Retina (tissue), 1 donor: ENCODE measurements around the gene ARF6.
A peak's percentile ranks its signal among the peaks of the same experiment; 100 is the strongest.
"Not testable (repeated sequence)": the region's sequence is repeated elsewhere in the genome, so short reads cannot be mapped to it uniquely, and the experiment has no call there.

Experiments
- DNase-seq: peaks from one replicate; pipeline ENCODE4 v3.0.0-alpha.2; 2016

ARF6 gene

GRCh38 chr14:49892636-49893308, at the start of gene ARF6:
TSS of gene ARF6 (plus strand) at chr14:49893082. CDS start at chr14:49893737, 655 bp downstream.
- DNase-seq: peak; percentile 98

DNA sequence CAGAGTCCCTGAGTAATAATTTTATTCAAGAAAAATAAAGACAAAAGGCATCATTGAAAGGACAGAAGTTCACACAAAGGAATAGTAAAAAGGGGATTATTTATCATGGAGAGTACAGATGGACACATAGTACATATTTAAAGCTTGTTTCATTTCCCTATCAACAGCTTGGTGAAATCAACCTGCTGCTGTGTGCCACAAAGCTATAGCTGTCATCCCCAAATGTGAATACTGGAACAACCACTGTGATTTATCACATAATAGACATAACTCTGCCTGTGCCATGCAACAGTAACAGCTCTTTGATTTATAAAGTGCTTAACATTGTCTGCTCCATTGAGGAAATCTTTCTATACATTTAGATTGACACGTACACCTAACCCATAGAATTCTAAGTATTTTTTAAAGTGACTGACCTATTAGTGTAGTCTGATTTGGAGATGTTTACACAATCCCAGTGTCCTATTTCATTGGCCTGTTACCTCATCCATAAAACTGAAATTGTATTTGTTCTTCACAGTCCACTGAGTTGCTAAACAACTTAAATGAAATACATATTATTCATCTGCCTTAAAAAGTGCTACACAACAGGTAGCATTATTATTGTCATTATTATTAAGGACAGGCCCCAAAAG, 43.6 kb upstream of the ARF6 start:
- no peak for DNase-seq

DNA sequence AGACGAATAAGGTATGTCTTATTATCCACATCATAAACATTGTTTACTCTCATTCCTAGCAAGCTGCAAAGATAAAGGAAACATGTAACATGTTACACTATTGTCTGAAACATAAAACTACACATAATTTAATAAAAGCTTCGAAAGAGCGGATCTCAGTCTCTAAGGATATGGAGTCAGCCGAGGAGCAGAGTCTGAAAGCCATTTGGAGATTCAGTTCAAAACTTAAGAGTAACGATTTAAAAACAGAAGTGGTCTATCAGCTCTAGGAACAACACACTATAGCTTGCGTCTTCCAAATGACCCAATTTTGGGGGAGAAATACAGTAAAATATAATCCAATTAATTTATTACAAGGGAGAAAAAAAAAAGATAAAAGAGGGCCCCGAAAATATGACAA, 41.1 kb upstream of the ARF6 start:
- DNase-seq: no peak

GRCh38 chr14:49852301-49853157, 40.4 kb upstream of the ARF6 start, which contains the start of gene NEMF:
TSS of gene NEMF (minus strand) at chr14:49852788. CDS start at chr14:49852753, 35 bp downstream.
- DNase-seq: peak; percentile 99

- DNase-seq: no peak
These were observed 39.8 kb upstream of the ARF6 start for GRCh38 chr14:49853158-49853477.

DNA sequence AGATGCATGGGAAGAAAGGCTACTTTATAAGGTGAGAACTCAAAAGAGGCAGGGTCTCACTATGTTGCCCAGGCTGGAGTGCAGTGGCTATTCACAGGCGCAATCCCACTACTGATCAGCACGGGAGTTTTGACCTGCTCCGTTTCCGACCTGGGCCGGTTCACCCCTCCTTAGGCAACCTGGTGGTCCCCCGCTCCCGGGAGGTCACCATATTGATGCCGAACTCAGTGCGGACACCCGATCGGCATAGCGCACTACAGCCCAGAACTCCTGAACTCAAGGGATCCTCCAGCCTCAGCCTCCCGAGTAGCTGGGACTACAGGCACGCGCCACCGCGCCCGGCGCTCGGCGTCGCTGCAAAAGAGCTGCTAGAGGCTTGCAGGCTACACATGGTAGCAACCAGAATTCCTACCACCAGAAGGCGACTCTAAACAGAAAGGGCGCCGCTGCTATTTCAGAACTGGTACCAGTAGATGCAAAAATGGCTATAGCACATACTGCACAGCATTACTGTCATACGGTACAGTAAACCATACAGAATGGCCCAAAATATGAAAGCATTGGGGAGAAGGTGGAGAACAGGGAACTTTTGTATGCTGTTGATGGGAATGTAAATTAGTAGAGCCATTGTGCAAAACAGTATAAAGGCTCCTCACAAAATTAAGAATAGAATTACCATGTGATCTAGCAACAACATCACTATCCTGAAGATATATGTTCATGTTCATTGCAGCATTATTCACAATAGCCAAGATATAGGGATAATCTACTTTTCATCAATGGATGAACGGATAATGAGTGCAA, 39.1 kb upstream of the ARF6 start:
- DNase-seq: peak; percentile 74

DNA sequence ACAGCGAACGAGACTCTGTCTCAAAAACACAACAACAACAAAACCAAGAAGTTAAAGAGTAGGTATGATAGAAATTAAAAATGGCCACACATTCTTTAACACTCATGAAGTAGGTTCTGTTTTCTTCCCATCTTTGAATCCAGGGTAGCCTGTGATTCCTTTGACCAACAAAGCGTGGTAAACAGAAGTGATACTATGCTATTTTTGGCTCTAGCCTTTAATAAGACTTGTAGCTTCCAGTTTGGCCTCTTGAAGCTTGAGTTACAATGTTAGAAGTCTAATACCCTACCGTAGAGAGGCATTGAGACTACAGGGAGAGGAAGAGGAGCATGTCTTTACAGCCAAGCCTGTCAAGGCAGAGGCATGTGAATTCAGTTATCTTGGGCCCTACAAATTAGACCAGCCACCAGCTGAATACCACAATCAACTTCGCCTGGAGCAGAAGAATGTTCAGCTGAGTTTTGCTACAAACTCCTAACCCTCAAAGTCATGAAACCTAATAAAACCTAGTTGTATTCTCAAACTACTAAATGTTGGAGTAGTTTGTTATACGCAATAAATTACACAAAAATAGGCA, 35.4 kb upstream of the ARF6 start:
- DNase-seq: no peak

DNA sequence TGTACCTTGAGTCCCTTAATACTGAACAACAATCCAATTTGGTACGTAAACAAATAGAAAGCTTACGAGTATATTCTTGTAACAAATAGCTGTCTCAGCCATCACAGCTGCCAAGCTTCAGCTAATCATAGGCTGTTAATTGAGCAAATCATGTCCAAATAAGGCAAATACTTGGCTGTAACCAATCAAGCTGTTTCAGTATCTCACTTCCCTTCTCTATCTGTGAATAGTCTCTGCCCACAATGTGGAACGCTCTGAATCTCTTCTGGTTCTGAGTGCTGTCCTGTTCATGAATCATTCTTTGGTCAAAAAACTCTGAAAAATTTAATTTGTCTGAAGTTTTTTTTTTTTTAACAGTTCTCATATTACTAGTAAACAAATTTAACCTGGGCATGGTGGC, 34.5 kb upstream of the ARF6 start:
- no peak for DNase-seq

DNA sequence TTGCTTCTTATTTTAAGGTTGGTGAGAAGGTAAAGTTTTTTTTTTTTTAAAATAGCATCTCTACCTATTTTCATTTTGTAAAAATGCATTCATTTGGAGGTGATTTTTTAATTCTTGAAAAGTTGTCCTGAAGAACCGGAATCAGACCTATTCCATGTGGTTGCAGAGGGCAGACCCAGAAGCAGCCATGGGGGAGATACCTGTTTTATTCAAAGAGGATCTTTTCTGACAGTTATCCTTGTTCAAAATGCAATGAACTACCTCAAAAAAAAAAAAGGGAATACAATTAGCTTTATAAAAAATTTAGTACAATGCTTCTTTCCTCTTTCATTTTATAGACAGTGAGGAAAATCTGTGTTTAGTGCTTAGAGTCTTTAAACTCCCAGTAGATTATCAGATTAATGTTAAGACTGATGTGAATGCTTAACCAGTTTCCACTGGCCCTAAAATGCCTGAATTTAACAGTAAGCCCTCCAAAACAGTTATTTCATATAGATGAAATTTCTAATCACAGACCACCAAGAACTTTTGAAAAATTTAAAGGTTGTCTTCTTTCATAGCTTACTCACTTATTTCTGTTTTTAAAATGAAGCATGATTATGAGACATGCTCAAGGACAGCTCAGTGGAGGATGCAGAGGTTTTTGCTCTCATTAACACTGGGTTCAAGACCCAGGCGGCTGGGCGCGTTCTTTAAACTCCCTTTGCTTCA, 31.7 kb upstream of the ARF6 start:
- no peak for DNase-seq

DNA sequence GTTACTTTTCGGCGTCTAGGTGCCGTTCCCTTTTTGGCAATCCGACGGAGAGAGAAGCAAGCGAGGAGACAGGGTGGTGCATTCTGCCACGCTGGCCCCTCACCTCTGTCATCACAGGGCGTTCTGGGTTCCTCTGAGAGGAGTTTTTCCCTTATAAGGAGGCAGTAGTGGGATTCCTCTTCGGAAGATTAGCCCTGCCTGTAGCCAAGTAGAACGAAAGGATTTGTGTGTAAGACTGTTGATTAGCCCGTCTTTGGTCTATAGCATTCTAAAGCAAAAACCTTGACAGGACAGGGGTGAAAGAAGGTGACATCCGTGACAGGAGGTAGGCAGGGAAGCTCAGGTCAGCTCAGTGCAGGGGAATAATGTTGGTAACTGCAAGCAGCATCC, 31.2 kb upstream of the ARF6 start:
- no peak for DNase-seq

DNA sequence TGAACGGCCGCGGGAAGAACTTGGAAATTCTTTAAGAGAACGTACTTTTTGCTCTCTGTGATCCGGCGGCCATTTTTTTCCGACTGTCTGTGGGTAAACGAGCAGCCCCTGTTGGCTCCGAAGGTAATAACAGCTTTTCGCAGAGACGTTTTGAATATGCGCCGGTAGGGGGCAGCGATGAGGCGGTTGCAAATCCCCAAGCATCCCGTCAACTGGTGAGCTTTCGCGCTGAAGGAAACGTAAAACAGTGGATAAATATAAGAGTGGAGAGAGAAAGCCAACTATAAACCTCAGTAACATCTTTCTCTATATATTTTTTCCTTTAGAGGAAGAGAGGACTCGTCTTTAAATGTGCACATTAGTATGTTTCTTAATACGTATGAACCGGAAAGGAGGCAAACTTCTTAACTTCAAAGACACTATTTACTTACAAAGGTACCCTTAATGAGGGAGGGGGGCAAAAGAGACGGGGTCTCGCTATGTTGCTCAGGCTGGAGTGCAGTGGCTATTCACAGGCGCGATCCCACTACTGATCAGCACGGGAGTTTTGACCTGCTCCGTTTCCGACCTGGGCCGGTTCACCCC, 30.7 kb upstream of the ARF6 start:
- peak; percentile 100 for DNase-seq

- DNase-seq: no peak
These were observed 29.2 kb upstream of the ARF6 start for GRCh38 chr14:49863487-49864281.

DNA sequence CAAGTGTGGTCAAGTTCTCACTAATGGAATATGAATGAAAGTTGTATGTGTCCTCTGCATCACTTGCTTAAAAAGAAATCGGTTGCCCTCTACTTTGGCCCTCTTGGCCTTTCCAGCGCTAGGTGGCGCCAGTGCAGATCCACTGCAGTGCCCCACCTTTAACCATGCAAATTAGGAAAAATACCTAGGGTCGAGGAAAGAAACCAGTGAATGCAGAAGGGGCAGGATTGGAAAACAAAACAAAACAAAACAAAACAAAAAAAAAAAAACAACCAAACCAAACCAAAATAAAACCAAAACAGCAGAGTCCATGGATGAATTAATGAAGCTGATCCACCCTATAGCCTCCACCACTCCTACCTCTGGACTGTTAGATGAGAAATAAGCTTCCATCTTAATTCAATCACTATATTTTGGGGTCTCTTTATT, 27.4 kb upstream of the ARF6 start:
- DNase-seq: peak; percentile 76

DNA sequence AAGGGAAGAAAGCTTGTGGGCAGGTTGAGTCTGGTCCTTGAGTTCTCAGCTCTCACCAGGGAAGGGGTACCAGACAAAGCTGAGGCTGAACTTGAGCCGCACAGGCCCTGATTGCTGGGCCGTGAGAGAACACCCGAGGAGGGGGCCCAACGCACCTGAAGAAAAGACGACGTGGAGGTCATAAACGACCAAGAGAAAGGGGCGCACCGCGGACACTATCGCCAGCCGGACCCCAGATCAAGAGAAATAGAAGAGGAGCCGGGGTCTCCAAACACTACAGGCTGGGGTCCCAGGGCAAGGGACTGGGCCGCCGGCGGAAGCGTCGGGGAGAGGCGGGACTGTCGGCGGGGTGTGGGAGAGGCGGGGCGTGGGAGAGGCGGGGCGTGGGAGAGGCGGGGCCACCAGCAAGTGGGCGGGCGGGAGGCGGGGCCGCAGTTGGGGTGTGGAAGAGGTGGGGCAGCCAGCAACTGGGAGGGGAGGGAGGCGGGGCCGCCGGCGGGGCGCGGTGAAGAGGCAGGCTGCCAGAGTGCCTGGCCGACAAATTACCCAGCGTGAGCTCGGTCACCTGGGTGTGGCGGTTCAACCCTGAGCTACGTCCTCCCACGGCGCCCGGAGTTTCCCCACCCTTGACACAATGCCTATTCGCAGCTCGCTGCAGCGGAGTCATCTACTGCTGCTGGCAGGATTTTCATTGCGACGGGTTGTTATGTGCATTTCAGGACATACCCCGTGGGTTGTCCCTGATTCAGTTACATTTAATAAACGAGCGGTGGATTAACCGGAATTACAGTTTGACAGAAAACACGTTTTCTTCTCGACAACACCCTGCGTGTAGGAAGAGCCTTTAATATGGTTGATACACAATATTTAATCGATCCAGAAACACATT, 24.8 kb upstream of the ARF6 start:
- DNase-seq: peak; percentile 88

DNA sequence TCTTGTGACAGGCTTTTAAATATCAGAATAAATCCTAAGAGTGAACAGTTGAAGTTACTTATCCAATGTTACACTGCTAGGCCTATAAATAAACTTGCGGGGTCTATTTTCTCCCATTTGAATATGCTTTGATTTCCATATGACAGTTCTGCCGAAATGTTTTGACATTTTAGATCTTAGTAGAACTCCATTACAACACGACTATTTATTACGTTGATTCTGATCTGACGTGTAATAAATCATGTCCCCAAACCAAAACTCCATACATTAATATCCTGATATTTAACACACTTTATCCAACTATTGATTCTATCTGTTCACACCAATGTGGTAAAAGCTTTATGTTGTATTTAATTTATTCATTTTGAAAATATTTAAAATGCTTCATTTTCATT, 24.2 kb upstream of the ARF6 start:
- DNase-seq: no peak

DNA sequence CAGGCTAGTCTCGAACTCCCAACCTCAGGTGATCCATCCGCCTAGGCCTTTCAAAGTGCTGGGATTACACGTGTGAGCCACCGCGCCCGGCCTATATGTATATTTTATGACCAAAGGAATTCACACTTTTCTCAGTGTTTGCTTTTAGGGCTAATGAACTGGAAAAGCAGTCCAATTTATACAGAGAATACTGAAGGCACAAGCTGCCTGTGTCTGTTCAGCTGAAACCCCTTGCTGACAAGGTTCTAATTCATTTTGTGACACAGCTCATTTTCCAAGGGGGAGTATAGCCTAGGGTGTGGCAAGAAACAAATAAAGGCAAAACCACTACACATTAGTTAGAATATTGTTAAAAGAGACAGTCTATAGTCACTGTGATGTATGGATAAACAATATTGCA, 22.0 kb upstream of the ARF6 start:
- DNase-seq: no peak

- not testable (repeated sequence) for DNase-seq
These were observed 19.3 kb upstream of the ARF6 start for GRCh38 chr14:49873548-49873947.

DNA sequence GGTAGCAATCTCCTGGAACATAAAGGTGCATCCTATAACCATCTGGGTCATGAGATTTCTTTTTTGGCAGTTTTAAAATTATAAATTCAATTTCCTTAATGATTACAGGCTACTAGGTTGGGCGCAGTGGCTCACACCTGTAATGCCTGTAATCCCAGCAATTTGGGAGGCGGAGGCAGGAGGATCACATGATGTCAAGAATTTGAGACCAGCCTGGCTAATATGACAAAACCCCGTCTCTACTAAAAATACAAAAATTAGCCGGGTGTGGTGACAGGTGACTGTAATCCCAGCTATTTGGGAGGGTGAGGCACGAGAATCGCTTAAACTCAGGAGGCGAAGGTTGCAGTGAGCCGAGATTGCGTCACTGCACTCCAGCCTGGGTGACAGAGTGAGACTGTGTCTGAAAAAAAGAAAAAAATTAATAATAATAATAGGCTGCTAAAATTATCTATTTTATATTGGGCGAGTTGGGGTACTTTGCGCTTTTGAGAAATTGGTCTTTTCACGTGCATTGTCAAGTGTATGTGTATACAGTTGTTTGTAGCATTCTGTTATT, 17.2 kb upstream of the ARF6 start:
- no peak for DNase-seq

DNA sequence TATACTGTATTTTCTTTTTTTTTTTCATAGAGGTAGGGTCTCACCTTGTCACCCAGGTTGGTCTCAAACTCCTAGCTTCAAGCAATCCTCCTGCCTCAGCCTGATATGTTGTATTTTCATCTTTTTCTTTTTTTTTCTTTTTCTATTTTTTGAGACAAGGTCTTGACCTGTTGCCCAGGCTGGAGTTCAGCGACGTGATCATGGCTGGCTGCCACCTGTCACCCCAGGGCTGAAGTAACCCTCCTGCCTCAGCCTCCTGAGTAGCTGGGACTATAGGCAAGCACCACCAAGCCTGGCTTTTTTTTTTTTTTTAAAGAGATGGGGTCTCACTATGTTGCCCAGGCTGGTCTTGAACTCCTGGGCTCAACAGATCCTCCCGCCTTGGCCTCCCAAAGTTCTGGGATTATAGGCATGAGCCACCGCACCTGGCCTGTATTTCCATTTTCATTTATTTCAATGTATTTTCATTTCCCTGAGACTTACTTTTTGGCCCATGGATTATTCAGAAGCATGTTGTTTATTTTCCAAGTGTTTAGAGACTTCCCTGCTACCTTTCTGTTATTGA, 16.2 kb upstream of the ARF6 start:
- no peak for DNase-seq
